GM12878 (cell line): Measurements from ENCODE around the gene MRPL33. TPM values are rescaled to one million over a fixed set of nuclear protein-coding genes. Genes with fewer than 3 reads are reported as not detected.

Experiments used
- BACH1 ChIP-seq: fragments of 450-650 bp; IDR thresholded peaks from 2 replicates; pipeline ENCODE4 v1.6.1; 2017; ENCODE audit warnings: mild to moderate bottlenecking, borderline replicate concordance
- CEBPB ChIP-seq, 2 experiments: fragments of 150-350 bp in 1 of 2; IDR thresholded peaks; 2 replicates each; pipeline ENCODE4 v1.6.1; 2012 to 2014; ENCODE audit warnings: low read depth in 2 of 2, low read length in 2 of 2, borderline replicate concordance in 1 of 2, inconsistent platforms in 1 of 2
- GABPA ChIP-seq: IDR thresholded peaks from 2 replicates; pipeline ENCODE4 v1.6.1; 2014; ENCODE audit warnings: antibody characterized with exemption, low read depth, mild to moderate bottlenecking, inconsistent platforms
- HCFC1 ChIP-seq: fragments of 150-350 bp; IDR thresholded peaks from 2 replicates; pipeline ENCODE4 v1.6.1; 2014; ENCODE audit warnings: low read length
- HDGF ChIP-seq: fragments of 450-650 bp; IDR thresholded peaks from 2 replicates; pipeline ENCODE4 v1.6.1; 2016; ENCODE audit warnings: antibody characterized with exemption
- IKZF2 ChIP-seq, 2 experiments: fragments of 450-650 bp; IDR thresholded peaks; 2 replicates each; pipeline ENCODE4 v1.6.1; 2017; ENCODE audit warnings: mild to moderate bottlenecking in 2 of 2, moderate library complexity in 2 of 2
- IRF4 ChIP-seq: IDR thresholded peaks from 2 replicates; pipeline ENCODE4 v1.6.1; 2011; ENCODE audit warnings: low read depth, low read length
- JUNB ChIP-seq: IDR thresholded peaks from 2 replicates; pipeline ENCODE4 v1.6.1; 2016; ENCODE audit warnings: antibody characterized with exemption, mild to moderate bottlenecking
- KAT2A ChIP-seq: conservative IDR thresholded peaks from 2 replicates; pipeline ENCODE4 v1.6.1; 2011; ENCODE audit warnings: low read depth, low read length; ENCODE audit not compliant: control insufficient read depth
- LARP7 ChIP-seq: fragments of 450-650 bp; IDR thresholded peaks from 2 replicates; pipeline ENCODE4 v1.6.1; 2017; ENCODE audit warnings: mild to moderate bottlenecking
- MXI1 ChIP-seq: fragments of 150-350 bp; IDR thresholded peaks from 2 replicates; pipeline ENCODE4 v1.6.1; 2011; ENCODE audit warnings: low read depth, mild to moderate bottlenecking, inconsistent platforms, low read length, improper control_type of control experiment
- NR2F1 ChIP-seq: fragments of 450-650 bp; conservative IDR thresholded peaks from 2 replicates; pipeline ENCODE4 v1.6.1; 2017; ENCODE audit warnings: mild to moderate bottlenecking
- PAX5 ChIP-seq: IDR thresholded peaks from 2 replicates; pipeline ENCODE4 v1.6.1; 2011; ENCODE audit warnings: low read depth, low read length, borderline replicate concordance
- PML ChIP-seq: IDR thresholded peaks from 2 replicates; pipeline ENCODE4 v1.6.1; 2012; ENCODE audit warnings: low read length, inconsistent platforms
- POU2F2 ChIP-seq: IDR thresholded peaks from 3 replicates; pipeline ENCODE4 v1.6.1; 2011; ENCODE audit warnings: low read depth, mild to moderate bottlenecking, low read length, borderline replicate concordance
- RUNX3 ChIP-seq: IDR thresholded peaks from 2 replicates; pipeline ENCODE4 v1.6.1; 2012; ENCODE audit warnings: low read length, inconsistent platforms
- SRF ChIP-seq, 2 experiments: IDR thresholded peaks; 2 replicates each; pipeline ENCODE4 v1.6.1; 2011; ENCODE audit warnings: low read depth in 2 of 2, low read length in 2 of 2, mild to moderate bottlenecking in 1 of 2, moderate library complexity in 1 of 2
- STAT3 ChIP-seq: IDR thresholded peaks from 2 replicates; pipeline ENCODE4 v1.6.1; 2011; ENCODE audit warnings: low read depth, low read length, improper control_type of control experiment
- SUPT20H ChIP-seq: IDR thresholded peaks from 2 replicates; pipeline ENCODE4 v1.6.1; 2011; ENCODE audit warnings: low read depth, mild to moderate bottlenecking, low read length, moderate library complexity, borderline replicate concordance; ENCODE audit not compliant: control insufficient read depth
- TCF3 ChIP-seq: IDR thresholded peaks from 2 replicates; pipeline ENCODE4 v1.6.1; 2012; ENCODE audit warnings: low read depth, mild to moderate bottlenecking, low read length, borderline replicate concordance; ENCODE audit not compliant: insufficient read depth
- ZZZ3 ChIP-seq: IDR thresholded peaks from 2 replicates; pipeline ENCODE4 v1.6.1; 2011; ENCODE audit warnings: low read depth; ENCODE audit not compliant: control insufficient read depth, insufficient read length
- polyA plus RNA-seq, 11 experiments: library from polyadenylated mRNA; depleted of rRNA in 4 of 11; unstranded in 6 of 11; stranded (reverse) in 5 of 11; fragments of >200 nt; fragmentation: Nextera tagmentation in 4 of 11; fragmentation: Illumina TruSeq in 1 of 11; extraction: Ambion mirVana in 4 of 11; extraction: Trizol in 1 of 11; gene quantifications; 1 replicate in 1 of 11; 2 replicates in 10 of 11; pipeline versions ENCODE4 v1.2.1 to v1.2.3, GENCODE V29; 2011 to 2016; ENCODE audit warnings: inconsistent platforms in 2 of 11, missing spikeins in 2 of 11, low read depth in 1 of 11
- total RNA-seq, 4 experiments: library from RNA; depleted of rRNA in 3 of 4; stranded (reverse); fragments of >200 nt in 3 of 4; fragmentation: Illumina TruSeq in 1 of 4; extraction: Trizol in 1 of 4; gene quantifications; 2 replicates each; pipeline versions ENCODE4 v1.2.1 to v1.2.3, GENCODE V29; 2013 to 2021
- TF ChIP-seq, protein P1 (sequence below): fragments of 450-650 bp; IDR thresholded peaks from 2 replicates; pipeline ENCODE4 v1.6.1; 2017; ENCODE audit warnings: borderline replicate concordance
- TF ChIP-seq, protein P2 (sequence below): IDR thresholded peaks from 2 replicates; pipeline ENCODE4 v1.6.1; 2012; ENCODE audit warnings: improper control_type of control experiment, low read depth, low read length; ENCODE audit not compliant: insufficient replicate concordance
- TF ChIP-seq, protein P3 (sequence below): IDR thresholded peaks from 2 replicates; pipeline ENCODE4 v1.6.1; 2012; ENCODE audit warnings: low read depth, low read length, improper control_type of control experiment

MRPL33 gene
- total and polyA plus RNA-seq, 10 of the 15 experiments (the other 5 are each of a cell fraction or from before 2014, with no cell fraction given), result 50.1 to 318 (median 160) TPM

DNA sequence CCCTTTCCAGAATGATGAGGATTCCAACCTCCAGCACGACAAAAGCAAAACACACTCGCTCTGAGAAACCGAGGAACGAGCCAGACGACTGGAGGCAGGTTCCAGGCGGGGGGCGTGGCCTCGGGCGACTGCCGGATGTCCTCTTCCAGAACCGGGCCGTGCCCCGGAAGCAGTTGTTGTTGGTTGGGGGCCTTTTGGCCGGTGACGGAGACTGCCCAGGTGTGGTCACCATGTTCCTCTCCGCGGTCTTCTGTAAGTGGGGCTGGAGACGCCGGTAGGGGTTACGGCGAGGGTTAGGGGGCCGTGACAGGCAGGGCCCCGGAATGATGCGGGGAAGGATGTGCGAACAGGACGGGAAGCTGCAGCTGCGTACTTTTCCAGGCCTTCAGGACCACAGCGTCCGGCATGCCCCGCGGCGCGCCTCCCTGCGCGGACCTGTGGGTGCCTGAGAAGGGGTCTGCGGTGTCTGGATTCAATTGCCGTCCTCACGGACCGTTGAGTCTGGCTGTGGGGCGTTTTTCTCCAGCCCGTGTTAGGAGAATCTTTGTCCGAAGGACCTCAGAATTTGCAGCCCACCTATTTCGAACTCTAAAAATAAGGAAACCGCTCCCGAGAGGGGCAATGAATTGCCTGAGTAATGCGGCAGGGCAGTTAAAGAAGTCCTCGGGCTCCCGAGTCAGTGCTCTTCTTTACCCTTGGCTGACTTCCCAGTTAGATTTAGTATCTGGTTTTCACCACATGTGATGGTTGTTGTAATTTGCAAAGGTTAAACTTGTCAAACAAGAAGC is at the start of gene MRPL33 (continued):
- TF ChIP-seq STAT3, result no peak
- peak; percentile 16; the same call in 1 of the 2 replicates for TF ChIP-seq PAX5
- TF ChIP-seq, protein P1, sequence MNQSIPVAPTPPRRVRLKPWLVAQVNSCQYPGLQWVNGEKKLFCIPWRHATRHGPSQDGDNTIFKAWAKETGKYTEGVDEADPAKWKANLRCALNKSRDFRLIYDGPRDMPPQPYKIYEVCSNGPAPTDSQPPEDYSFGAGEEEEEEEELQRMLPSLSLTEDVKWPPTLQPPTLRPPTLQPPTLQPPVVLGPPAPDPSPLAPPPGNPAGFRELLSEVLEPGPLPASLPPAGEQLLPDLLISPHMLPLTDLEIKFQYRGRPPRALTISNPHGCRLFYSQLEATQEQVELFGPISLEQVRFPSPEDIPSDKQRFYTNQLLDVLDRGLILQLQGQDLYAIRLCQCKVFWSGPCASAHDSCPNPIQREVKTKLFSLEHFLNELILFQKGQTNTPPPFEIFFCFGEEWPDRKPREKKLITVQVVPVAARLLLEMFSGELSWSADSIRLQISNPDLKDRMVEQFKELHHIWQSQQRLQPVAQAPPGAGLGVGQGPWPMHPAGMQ, result no peak
- no peak for TF ChIP-seq ZZZ3
- peak; percentile 71 for TF ChIP-seq HCFC1
- peak; percentile 67; the same call in 1 of the 2 replicates for TF ChIP-seq RUNX3
- no peak for TF ChIP-seq IKZF2 (IDR thresholded peaks at IDR 0.05)
- no peak for TF ChIP-seq KAT2A
- 0 out of 2 replicates have a peak, but pooled peaks have one; percentile 45 for TF ChIP-seq TCF3
- TF ChIP-seq MXI1, result 0 out of 2 replicates have a peak, but pooled peaks have one; percentile 46
- peak; percentile 66; the same call in 1 of the 2 replicates for TF ChIP-seq LARP7
- no peak for TF ChIP-seq SUPT20H
- TF ChIP-seq, protein P2, sequence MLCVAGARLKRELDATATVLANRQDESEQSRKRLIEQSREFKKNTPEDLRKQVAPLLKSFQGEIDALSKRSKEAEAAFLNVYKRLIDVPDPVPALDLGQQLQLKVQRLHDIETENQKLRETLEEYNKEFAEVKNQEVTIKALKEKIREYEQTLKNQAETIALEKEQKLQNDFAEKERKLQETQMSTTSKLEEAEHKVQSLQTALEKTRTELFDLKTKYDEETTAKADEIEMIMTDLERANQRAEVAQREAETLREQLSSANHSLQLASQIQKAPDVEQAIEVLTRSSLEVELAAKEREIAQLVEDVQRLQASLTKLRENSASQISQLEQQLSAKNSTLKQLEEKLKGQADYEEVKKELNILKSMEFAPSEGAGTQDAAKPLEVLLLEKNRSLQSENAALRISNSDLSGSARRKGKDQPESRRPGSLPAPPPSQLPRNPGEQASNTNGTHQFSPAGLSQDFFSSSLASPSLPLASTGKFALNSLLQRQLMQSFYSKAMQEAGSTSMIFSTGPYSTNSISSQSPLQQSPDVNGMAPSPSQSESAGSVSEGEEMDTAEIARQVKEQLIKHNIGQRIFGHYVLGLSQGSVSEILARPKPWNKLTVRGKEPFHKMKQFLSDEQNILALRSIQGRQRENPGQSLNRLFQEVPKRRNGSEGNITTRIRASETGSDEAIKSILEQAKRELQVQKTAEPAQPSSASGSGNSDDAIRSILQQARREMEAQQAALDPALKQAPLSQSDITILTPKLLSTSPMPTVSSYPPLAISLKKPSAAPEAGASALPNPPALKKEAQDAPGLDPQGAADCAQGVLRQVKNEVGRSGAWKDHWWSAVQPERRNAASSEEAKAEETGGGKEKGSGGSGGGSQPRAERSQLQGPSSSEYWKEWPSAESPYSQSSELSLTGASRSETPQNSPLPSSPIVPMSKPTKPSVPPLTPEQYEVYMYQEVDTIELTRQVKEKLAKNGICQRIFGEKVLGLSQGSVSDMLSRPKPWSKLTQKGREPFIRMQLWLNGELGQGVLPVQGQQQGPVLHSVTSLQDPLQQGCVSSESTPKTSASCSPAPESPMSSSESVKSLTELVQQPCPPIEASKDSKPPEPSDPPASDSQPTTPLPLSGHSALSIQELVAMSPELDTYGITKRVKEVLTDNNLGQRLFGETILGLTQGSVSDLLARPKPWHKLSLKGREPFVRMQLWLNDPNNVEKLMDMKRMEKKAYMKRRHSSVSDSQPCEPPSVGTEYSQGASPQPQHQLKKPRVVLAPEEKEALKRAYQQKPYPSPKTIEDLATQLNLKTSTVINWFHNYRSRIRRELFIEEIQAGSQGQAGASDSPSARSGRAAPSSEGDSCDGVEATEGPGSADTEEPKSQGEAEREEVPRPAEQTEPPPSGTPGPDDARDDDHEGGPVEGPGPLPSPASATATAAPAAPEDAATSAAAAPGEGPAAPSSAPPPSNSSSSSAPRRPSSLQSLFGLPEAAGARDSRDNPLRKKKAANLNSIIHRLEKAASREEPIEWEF, result no peak
- TF ChIP-seq SRF (IDR thresholded peaks at IDR 0.05; ENCODE audit: low read depth in 2 of 2, low read length in 2 of 2), result 0 out of 4 replicates have a peak, but pooled peaks of 1 of the 2 experiments have one; percentile 6
- TF ChIP-seq GABPA, result peak; percentile 99
- TF ChIP-seq, protein P3, sequence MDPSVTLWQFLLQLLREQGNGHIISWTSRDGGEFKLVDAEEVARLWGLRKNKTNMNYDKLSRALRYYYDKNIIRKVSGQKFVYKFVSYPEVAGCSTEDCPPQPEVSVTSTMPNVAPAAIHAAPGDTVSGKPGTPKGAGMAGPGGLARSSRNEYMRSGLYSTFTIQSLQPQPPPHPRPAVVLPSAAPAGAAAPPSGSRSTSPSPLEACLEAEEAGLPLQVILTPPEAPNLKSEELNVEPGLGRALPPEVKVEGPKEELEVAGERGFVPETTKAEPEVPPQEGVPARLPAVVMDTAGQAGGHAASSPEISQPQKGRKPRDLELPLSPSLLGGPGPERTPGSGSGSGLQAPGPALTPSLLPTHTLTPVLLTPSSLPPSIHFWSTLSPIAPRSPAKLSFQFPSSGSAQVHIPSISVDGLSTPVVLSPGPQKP, result peak; percentile 40; the same call in 1 of the 2 replicates
- TF ChIP-seq HDGF, result peak; percentile 87
- TF ChIP-seq JUNB, result no peak
- TF ChIP-seq NR2F1, result no peak
- TF ChIP-seq CEBPB (IDR thresholded peaks at IDR 0.05; ENCODE audit: borderline replicate concordance in 1 of 2, low read depth in 2 of 2, low read length in 2 of 2), result no peak
- TF ChIP-seq BACH1, result no peak; the same call in 1 of the 2 replicates
- no peak for TF ChIP-seq IRF4
- peak; percentile 82; the same call in 1 of the 2 replicates for TF ChIP-seq PML
- peak; percentile 50; the same call in 1 of the 3 replicates for TF ChIP-seq POU2F2
